SIG-M5 (cell line): ENCODE data around the gene GSS.

Source experiments
- DNase-seq: peaks from one replicate; lab custom pipeline; 2025; lab: John Stamatoyannopoulos, UW

GSS gene

DNA sequence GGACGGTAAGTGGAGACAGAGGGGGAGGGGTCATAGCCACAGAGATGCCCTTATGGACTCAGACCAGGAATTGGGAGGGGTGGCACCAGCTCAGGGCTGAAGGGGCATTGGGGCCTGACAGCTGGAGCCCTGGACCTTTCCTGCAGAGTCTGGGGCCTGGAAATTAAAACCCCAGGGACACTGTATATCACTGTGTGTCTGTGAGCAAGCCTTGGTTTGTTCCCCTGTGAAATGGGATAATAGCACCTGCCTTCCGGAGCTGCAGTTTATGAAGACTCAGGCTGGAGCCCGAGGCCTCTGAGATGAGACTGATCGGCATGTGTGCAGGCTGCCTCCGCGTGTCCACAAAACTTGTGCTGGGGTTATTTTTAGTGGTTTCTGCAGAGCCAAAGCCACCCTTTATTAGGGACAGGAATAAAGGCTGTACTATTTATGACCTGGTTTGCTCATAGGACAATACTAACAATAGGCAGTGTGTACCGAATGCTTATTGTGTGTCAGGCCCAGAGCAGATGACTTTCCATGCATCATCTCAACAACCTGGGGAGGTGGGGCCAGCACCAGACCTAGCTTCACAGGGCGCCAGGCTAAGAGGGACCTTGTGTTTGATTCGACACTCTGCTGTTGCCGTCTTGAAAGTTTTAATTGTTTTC, 22.6 kb upstream of the GSS start:
- no peak for DNase-seq

DNA sequence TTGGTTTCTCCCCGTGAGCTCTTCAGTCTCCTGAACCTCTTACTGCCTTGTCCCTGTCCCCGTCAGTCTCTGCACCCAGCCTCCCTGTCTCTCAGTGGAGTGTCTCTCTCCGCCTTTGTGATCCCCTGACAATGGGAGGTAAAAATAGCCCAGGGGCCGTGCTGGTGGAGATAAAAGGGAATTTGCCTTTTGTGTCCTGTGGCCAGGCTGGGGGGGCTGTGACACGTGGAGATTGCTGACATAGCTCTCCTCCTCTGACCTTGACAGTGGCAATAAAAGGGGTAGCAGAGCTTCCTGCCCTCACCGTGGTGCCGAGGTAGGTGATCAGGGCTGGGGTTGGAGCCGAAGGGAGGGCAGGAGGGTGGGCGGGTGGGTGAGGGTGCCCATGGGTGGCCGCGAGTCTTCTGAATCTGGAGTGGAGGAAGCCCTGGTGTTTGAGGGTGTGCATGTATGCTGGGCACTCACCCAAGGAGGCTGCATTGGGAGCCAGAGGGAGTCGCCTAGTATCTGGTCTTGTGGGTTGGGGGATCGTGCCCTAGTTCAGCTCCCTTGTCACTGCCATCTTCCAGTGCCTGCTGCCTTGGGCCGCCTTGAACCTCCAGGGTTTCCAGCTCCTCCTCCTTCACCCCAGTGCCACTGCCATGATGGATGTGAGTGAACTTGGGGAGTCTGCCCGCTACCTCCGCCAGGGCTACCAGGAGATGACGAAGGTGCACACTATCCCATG, 21.9 kb upstream of the GSS start:
- no peak for DNase-seq

- no peak for DNase-seq
These were observed 20.7 kb upstream of the GSS start for GRCh38 chr20:34976286-34976685.

DNA sequence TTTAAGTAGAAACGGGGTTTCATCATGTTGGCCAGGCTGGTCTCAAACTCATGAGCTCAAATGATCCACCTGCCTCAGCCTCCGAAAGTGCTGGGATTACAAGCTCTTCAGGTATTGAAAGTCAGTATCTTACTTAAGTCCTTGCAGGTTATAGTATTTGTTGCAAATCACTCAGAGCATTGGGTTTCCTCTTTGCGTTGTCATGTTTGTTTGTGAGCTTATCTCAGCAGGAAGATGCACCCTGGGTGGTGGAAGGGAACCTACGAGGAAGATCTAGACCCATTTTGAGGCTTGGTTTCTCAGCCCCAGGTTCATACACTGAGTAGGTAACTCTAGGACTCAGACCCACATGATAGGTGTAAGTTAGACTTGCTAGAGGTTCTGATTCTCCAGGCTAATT, 18.6 kb upstream of the GSS start:
- no peak for DNase-seq

DNA sequence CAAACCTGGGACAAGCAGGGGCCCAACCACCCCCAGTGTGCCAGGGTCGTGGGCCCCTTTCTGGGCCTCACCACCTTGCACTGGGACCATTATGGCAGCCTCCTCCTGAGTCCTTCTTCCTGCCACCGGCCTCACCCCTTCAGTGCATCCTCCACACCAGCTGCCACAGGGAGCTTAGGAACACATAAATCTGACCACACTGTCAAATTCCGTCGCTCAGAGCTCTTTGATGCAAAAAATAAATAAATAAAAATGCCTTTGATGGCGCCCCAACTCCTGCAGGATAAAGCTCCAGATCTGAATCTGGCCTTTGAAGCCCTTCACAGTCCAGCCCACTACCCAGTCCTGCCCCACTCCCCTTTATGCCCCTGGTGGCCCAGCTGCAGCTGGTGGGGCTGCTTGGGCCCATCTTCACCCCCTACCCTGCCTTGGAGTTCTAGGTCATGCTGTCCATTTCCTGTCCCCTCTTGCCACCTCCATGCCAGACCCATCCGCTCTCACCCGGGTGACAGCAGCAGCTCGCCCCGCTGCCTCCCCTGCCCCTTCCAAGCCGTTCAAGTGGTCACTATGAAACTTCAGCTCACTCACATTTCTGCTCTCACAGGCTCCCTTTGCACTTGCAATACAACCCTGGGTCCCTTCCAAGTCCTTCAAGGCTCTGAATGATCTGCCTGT, 16.1 kb upstream of the GSS start:
- no peak for DNase-seq

DNA sequence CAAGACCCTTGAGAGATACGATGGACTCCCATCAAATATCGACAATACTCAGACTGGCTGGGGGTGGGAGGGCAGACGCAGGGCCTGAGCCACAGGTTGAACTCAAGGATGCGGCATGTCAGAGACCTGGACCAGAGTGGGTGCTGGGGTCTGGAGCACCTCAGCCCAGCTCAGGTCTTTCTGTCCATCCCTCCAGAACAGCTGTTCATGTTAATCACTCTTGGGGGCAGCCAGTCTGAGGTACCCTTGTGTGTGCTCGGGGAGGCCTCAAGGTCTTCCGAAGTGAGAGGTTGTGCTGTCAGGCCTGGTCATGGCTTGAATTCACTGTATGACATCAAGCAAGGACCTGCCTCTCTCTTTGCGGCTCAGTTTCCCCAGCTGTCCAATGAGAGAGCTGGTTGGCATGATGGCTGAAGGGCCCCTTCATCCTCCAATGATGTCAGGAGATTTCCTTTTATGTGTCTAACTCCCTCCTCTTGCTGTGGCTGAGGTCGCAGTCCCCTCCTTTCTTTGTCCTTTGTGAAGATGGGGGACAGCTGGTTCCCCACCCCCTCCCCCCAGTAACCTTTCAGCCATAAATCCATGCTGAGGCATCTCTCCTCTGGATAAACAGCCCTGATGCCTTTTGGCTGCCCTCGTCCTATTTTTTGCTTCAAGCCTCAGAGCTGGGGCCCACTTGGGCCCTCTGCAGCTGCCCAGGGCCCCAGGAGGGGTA, 15.4 kb upstream of the GSS start:
- no peak for DNase-seq

DNA sequence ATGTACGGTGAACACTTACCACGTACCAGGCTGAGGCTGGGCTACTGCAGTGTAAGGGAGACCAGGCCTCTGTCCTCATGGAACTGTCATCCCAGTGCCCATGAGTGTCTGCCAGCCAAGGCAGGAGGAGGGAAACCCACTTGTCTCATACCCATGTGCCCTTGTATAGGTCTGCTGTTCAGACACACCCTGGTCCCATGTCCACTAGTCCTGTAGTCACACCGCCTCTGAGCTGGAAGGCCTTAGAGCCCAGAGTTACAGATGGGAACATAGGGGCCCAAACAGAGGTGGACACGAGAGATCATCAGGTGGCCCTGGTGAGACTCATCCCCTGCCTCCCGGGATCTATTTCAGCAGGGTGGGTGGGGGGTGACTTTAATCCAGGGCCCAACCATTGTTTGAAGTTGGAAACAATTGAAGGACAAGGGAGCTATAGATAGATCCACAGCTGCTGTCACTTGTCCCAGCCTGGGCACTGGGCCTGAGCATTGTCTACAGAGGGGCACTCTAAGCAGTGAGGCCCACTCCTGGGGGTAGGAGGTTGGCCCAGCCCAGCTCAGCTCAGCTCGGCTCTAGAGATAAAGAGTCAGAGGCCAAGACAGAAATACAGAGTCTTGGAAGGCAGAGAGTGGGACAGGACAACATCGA, 14.7 kb upstream of the GSS start:
- no peak for DNase-seq

DNA sequence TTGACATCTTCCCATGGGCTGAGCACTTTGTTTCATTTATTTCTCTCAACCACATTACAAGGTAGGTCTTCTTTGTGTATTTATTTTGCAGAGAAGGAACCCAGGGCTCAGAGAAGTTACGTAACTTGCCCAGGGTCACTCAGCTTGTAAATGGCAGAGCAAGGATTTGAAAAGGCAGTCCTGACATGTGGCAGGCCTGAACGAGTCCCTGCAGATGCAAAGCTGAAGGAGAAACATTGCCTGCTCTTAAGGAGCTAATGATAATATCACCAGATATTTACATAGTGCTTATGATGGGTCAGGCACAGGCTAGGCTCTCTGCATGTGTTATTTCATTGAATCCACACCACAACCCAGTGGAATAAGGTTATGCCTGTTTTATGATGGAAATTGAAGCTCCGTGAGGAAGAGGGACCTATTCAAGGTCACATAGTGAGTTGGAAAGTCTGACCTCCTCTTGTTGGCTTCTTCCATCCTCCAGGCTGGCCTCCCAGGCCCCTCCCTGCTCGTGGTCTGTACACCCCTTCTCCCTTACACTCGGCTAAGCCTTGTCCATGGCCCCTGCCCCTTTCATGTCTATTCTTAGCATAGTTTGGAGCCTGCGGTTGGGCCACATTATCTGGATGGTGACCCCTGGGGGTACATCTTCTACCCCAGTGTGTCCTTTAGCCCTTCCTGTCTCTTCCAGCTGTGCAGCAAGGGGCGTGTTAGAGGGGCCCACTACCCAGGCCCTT, 12.6 kb upstream of the GSS start:
- DNase-seq: no peak

DNA sequence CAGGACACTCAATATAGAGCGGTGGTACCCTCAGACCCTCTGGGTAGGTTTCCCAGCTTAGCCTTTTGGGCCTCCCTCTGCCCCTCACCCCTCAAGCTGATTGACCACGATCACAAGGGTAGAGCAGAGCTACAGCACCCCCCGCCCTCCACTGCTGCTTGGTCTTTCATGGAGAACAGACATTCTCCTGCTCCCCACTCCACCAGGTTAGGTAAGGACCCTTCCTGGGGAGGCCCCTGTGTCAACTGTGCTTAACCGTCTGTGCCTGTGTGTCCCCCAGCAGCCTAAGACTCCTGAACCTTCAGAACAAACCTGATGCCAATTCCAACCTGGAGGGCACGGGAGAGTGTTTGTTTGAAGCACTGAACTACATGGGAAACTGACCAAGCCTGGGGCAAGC, 11.8 kb upstream of the GSS start:
- DNase-seq: no peak

DNA sequence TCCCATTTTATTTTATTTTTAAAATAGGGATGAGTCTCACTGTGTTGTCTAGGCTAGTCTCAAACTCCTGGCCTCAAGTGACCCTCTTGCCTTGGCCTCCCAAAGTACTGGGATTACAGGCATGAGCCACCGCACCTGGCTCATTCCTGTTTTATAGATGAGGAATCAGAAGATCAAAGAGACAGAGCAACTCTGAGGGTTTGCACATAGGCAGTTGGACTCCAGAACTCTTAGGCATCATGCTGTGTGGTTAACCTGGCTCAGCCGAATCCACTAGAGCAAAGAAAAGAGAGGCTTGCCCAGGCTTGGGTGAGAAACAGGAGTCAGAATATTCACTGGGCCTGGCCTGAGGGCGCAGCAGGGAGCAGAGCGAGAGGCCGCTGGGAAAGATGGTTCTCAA, 9.4 kb upstream of the GSS start:
- no peak for DNase-seq

GRCh38 chr20:34964486-34964885, 8.9 kb upstream of the GSS start:
- no peak for DNase-seq

- no peak for DNase-seq
These were observed 1.3 kb upstream of the GSS start for GRCh38 chr20:34956751-34957472.

DNA sequence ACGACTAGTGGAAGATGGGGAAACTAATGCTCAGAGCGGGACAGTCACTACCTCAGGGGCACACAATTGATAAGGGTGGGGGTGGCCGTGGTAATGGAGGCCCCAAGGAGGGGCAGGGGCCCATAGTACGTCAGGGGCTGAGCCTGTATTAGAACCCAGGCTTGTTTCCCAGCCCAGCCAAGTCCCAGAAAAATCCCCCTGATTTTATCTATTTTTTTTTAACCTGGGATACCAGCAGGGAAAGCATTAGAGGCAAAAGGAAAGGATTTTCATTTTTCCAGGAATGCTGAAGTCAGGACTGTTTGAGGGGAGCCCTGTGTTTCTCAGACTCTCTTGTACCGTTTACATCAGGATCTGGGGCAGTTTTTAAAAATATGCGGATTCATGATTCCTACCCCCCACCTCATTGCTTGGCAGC, 444 bp upstream of the GSS start:
- DNase-seq: no peak

DNA sequence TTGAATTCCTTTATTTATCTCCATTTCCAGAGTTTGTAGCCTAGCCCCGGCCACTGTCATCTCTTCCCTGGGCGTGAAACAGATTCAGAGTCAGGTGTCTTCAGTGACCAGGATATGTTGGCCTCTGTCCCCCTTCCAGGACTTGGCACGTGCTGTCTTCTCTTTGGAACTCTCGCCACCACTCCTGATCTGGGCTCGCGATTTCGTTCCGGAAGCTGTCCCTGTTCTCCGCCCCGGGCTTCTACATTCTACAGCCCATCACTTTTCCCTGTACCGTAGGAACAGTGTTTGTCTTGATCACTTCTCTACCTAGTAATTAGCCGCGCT, 739 bp downstream of the GSS start:
- no peak for DNase-seq

- DNase-seq: no peak
These were observed 1.6 kb downstream of the GSS start for GRCh38 chr20:34953960-34954359.

DNA sequence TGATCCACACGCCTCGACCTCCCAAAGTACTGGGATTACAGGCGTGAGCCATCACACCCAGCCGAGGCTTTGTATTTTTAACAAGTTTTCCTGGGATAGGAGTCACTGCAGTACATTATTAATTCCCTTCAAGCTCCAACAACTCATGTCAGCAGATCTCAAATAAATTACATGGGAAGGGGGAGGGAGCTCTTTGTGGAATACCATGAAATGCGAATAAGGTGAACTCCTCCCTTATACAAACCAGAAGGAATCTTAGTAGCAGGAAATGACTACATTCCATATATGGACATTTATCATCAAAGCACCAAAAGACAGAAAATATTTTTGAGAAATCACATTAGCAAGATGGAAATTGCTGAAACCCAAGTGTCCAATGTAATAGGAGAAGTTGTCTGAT, 2.9 kb downstream of the GSS start:
- DNase-seq: no peak

DNA sequence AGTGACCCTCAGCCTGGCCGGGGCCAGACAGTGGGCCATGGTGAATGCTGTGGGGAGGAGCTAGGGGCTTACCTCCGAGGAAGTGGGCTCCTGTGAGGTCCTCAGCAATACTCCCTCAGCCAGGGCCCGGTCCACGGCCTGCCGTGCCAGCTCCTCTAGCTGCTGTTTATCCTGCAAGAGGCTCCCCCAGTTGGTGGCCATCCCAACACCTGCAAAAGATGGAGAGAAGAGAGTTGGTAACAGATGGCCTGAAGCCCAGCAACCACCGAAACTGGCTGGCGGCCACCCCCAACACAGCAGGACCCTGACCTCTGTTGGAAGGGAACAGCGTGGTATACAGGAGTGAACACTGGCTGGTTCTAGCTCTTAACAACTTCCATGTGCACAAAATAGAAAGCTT, 4.0 kb downstream of the GSS start:
- DNase-seq: no peak

DNA sequence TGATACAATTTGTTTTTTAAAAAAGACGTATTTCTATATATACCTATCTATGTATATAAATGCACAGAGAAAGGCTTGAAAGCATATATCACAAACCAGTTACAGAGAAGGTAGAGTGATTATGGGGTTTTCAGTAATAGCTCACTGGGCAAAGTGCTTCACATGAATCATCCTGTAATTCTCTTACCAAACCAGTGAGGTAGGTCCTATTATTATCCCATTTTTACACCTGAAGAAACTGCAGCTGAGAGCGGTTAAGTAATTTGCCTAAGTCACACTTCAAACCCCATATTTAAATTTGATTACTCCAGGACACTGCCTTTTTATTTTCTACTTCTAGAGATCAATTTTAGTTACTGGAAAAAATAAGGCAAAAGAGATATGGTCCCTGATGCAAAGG, 4.4 kb downstream of the GSS start:
- DNase-seq: no peak

DNA sequence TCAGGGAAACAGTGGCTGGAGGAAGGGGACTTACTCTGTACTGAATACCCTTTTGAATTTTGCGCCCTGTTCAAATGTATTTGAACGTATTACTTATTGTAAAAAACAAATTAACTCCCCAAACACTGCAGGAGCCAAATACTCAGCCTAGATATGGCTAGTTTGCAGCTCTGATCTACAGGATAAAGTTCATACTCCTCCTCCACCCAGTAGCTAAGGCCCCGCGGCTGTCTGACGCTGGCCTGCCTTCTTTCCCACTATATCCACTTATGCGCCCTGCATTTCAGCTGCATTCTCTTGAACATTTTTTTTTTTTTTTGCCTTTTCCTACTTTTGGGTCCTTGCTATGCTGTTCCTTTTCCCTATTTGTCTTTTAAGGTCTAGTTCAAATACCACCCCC, 6.5 kb downstream of the GSS start:
- DNase-seq: no peak

GRCh38 chr20:34948030-34948429, 7.6 kb downstream of the GSS start:
- DNase-seq: no peak

GRCh38 chr20:34947336-34947735, 8.3 kb downstream of the GSS start:
- DNase-seq: no peak
